GM10266 (cell line): ENCODE data around the gene HES1.

Experiments
- DNase-seq: peaks from one replicate; pipeline ENCODE4 v3.0.0; 2012; ENCODE audit errors: extremely low spot score
- CTCF ChIP-seq: IDR thresholded peaks from 2 replicates; pipeline ENCODE4 v1.5.1; 2012; ENCODE audit warnings: mild to moderate bottlenecking, low read depth; ENCODE audit not compliant: control insufficient read depth, insufficient read depth; ENCODE audit errors: missing control alignments

The HES1 gene

DNA sequence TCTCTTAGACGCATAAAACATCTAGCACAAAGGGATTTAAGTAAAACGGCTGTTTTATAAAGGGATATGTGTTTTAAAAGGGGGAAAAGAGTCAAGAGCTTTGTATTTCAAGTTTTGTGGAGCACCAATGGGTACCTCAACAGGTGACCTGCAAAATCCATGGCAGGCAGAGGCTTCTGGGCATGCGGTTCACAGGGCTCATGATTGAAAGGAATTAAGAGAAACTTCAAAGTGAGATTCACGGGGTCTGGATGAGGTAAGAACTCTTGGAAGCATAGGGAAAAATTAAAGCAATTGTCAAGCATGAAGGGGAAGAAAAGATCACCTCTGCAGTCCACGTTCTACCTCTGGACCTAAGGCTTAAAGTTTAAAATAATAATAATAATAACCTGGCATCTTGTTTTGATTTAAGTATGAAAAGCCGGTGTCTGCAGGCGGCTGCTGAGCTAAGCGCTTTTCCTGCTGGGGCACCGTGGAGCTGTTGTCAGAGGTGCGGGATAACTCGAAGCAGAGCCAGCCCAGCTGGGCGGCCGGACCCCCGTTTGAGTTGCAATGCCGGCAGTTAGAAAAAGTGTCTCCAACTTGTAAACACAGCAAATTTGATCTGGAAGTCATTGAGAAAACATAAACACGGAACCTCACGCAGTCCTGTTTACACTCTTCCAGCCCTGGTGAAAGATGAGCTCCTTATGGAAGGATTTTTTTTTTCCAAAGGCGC, 40.5 kb downstream of the HES1 start:
- no peak for TF ChIP-seq CTCF
- no peak for DNase-seq

GRCh38 chr3:194177141-194177540, 41.2 kb downstream of the HES1 start:
- no peak for TF ChIP-seq CTCF
- DNase-seq: no peak

DNA sequence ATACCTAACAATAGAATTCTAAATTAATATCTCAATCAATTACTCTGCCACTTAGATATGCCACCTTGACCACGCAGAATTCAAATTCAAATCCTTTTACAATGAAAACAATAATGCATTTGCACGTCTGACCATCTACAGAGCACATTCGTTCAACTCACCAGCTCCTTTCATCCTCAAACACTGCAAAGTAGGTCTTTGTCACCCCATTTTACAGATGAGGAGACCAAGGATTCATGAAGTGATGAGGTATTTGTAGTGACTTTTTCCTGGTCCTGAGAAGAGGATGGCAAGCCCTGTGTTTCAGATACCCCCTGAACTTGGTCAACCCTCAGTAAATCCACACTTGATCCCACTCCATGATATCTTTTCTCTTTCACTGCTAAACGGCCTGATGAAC, 42.2 kb downstream of the HES1 start:
- TF ChIP-seq CTCF: no peak
- DNase-seq: no peak

GRCh38 chr3:194178669-194179068, 42.7 kb downstream of the HES1 start:
- no peak for DNase-seq
- TF ChIP-seq CTCF: no peak

DNA sequence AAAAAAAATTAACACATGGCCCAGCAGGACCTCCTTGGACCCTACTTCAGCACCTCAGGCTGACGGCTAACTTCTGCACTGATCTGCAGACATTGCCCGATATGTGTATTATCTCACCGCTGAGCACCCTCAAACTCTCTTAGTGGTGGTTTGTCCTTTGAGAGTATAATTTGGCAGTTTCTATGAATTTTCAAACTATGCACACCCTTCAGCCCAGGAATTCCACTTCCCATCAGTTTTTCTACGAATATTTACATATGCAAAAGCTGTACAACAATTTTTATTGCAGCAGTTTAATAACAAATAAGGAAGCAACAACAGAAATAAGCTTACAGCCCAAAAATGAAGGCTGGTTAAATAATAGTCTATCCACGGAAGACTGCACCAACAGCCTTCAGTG, 44.6 kb downstream of the HES1 start:
- no peak for DNase-seq
- no peak for TF ChIP-seq CTCF

DNA sequence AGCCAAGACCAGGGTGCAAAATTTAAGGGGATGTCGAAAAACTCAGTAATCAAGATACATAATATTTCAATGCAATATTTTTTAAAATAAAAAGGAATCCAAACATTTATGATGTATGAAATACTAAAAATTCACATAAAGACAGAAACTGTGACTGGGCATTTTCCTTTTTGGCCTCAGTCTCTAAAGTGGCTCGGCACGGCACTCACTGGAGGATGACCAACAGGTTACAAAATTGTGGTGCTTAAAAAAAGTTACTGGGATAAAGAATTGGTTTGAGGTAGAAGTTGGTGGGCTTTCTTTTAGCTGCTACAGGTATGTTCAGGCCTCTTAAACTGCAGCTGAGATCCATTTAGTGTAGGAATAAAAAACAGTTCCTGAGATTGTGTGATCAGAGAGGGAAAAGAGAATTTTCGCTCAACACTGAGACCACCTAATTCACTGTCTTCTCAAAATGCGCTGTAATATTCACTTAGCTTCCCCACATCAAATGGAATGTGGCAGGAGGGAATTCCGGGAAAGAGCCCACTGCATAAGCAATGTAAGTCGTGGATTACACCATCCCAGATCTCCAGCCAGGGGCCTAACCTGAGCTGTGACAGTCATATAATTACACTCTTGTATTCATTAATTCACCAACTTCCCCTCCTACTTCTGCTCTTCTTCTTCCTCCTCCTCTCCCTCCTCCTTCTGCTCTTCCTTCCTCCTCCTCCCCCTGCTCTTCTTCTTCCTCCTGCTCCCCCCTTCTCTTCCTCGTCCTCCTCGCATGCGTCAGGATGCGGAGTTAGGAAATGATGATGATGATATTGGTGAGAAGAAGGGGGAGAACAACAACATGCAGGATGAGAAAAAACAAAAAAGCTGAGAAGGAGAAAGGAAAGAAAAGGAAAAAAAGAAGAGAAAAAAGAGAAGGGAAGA, 45.9 kb downstream of the HES1 start:
- TF ChIP-seq CTCF: no peak

GRCh38 chr3:194183271-194183670, 47.3 kb downstream of the HES1 start:
- no peak for DNase-seq
- no peak for TF ChIP-seq CTCF

More for the DNA sequence above, 45.9 kb downstream of the HES1 start:
- no peak for DNase-seq
